Superior temporal gyrus (tissue), 1 donor: ENCODE results near the gene ZNF584.
"Not testable (repeated sequence)": the region's sequence is repeated elsewhere in the genome, so short reads cannot be mapped to it uniquely, and the experiment has no call there.

Experiments
- DNase-seq: peaks from one replicate; pipeline ENCODE4 v3.0.0-alpha.2; 2016; ENCODE audit errors: extremely low spot score

The ZNF584 gene

GRCh38 chr19:58408152-58409009, at the start of gene ZNF584:
ZNF584 (plus strand) TSS chr19:58408649; CDS start chr19:58409148, 499 bp downstream.
- DNase-seq: peak; percentile 98

GRCh38 chr19:58361900-58362271, 46.6 kb upstream of the ZNF584 start:
- no peak for DNase-seq

- peak; percentile 97 for DNase-seq
Observed at GRCh38 chr19:58362272-58362994, 46.0 kb upstream of the ZNF584 start, which contains the start of gene ZNF497. ZNF497 (minus strand) TSS chr19:58362751; CDS start chr19:58357635, 5,116 bp downstream.

- no peak for DNase-seq
Observed at GRCh38 chr19:58364146-58364545, 44.3 kb upstream of the ZNF584 start.

GRCh38 chr19:58366585-58367430, 41.6 kb upstream of the ZNF584 start:
- DNase-seq: no peak

GRCh38 chr19:58367698-58368454, 40.6 kb upstream of the ZNF584 start:
- no peak for DNase-seq

- no peak for DNase-seq
Observed at GRCh38 chr19:58368561-58369360, 39.7 kb upstream of the ZNF584 start.

- DNase-seq: no peak
Observed at GRCh38 chr19:58372311-58373133, 35.9 kb upstream of the ZNF584 start.

GRCh38 chr19:58374200-58374599, 34.2 kb upstream of the ZNF584 start:
- no peak for DNase-seq

- DNase-seq: not testable (repeated sequence)
Observed at GRCh38 chr19:58376724-58377123, 31.7 kb upstream of the ZNF584 start.

GRCh38 chr19:58379246-58379645, 29.2 kb upstream of the ZNF584 start:
- no peak for DNase-seq

- peak; percentile 45 for DNase-seq
Observed at GRCh38 chr19:58380037-58380661, 28.3 kb upstream of the ZNF584 start.

- peak; percentile 99 for DNase-seq
Observed at GRCh38 chr19:58380662-58381459, 27.6 kb upstream of the ZNF584 start, which contains the start of gene ZNF837. ZNF837 (minus strand) TSS chr19:58381030; CDS start chr19:58369332, 11,698 bp downstream.

GRCh38 chr19:58381460-58382212, 26.8 kb upstream of the ZNF584 start:
- no peak for DNase-seq

GRCh38 chr19:58382997-58383603, 25.3 kb upstream of the ZNF584 start:
- DNase-seq: no peak

- DNase-seq: no peak
Observed at GRCh38 chr19:58385313-58385890, 23.0 kb upstream of the ZNF584 start.
